ENCODE data around the gene OSCP1. TPM values are rescaled to one million over a fixed set of nuclear protein-coding genes. Genes with fewer than 3 reads are reported as not detected.

Gene OSCP1
- total RNA-seq, 1 donor from 2014 or later = 21.0 TPM

GRCh38 chr1:36391271-36391670 is 59.0 kb downstream of the OSCP1 start:
- Mint-ChIP-seq H3K9me3 (ENCODE audit: low read depth) (no peaks in the 10 kb centered on the region), H3K36me3 (ENCODE audit: insufficient read depth) (peaks cover 2% of the 10 kb centered on the region), H3K27me3 (no peaks in the 10 kb centered on the region), H3K4me3 (ENCODE audit: low read depth) (no peak overlapping the region), H3K27ac (peak overlapping the region; percentile 73), H3K4me1 (ENCODE audit: low read depth) (peaks cover 9% of the 10 kb centered on the region)
- no peak for DNase-seq (ENCODE audit: low spot score, unreplicated experiment)
- no peak for TF ChIP-seq CTCF (IDR thresholded peaks at IDR 0.05; ENCODE audit: unreplicated experiment)

- no peak overlapping the region for H3K27ac Mint-ChIP-seq
- H3K4me3 Mint-ChIP-seq (ENCODE audit: low read depth) = no peak overlapping the region
- H3K36me3 Mint-ChIP-seq (ENCODE audit: insufficient read depth) = peaks cover 2% of the 10 kb centered on the region
- no peaks in the 10 kb centered on the region for H3K9me3 Mint-ChIP-seq (ENCODE audit: low read depth)
- DNase-seq (ENCODE audit: low spot score, unreplicated experiment) = no peak
- H3K4me1 Mint-ChIP-seq (ENCODE audit: low read depth) = peaks cover 11% of the 10 kb centered on the region
- H3K27me3 Mint-ChIP-seq = no peaks in the 10 kb centered on the region
- no peak for TF ChIP-seq CTCF (IDR thresholded peaks at IDR 0.05; ENCODE audit: unreplicated experiment)
Observed at GRCh38 chr1:36390411-36390810, 59.8 kb downstream of the OSCP1 start.

- no peak for DNase-seq (ENCODE audit: low spot score, unreplicated experiment)
- Mint-ChIP-seq H3K4me3 (ENCODE audit: low read depth) (no peak overlapping the region), H3K4me1 (ENCODE audit: low read depth) (peaks cover 11% of the 10 kb centered on the region), H3K27me3 (no peaks in the 10 kb centered on the region), H3K36me3 (ENCODE audit: insufficient read depth) (peaks cover 2% of the 10 kb centered on the region), H3K9me3 (ENCODE audit: low read depth) (no peaks in the 10 kb centered on the region), H3K27ac (no peak overlapping the region)
- no peak for TF ChIP-seq CTCF (IDR thresholded peaks at IDR 0.05; ENCODE audit: unreplicated experiment)
Observed at GRCh38 chr1:36389999-36390398, 60.3 kb downstream of the OSCP1 start.

GRCh38 chr1:36389261-36389660 is 61.0 kb downstream of the OSCP1 start:
- Mint-ChIP-seq H3K4me3 (ENCODE audit: low read depth) (no peak overlapping the region), H3K36me3 (ENCODE audit: insufficient read depth) (peaks cover 2% of the 10 kb centered on the region), H3K9me3 (ENCODE audit: low read depth) (no peaks in the 10 kb centered on the region), H3K27me3 (no peaks in the 10 kb centered on the region), H3K27ac (no peak overlapping the region), H3K4me1 (ENCODE audit: low read depth) (peaks cover 17% of the 10 kb centered on the region)
- no peak for DNase-seq (ENCODE audit: low spot score, unreplicated experiment)
- no peak for TF ChIP-seq CTCF (IDR thresholded peaks at IDR 0.05; ENCODE audit: unreplicated experiment)

- Mint-ChIP-seq H3K9me3 (ENCODE audit: low read depth) (no peaks in the 10 kb centered on the region), H3K4me3 (ENCODE audit: low read depth) (no peak overlapping the region), H3K27me3 (no peaks in the 10 kb centered on the region), H3K27ac (peak overlapping the region; percentile 99), H3K4me1 (ENCODE audit: low read depth) (peaks cover 27% of the 10 kb centered on the region), H3K36me3 (ENCODE audit: insufficient read depth) (peaks cover 2% of the 10 kb centered on the region)
- no peak for TF ChIP-seq CTCF (IDR thresholded peaks at IDR 0.05; ENCODE audit: unreplicated experiment)
- no peak for DNase-seq (ENCODE audit: low spot score, unreplicated experiment)
Observed at GRCh38 chr1:36387141-36387949, 62.9 kb downstream of the OSCP1 start.

All from progenitor cell of endocrine pancreas (in vitro differentiated cells).